GM19238 (cell line): Measurements from ENCODE around the gene KNTC1.
"Not testable (repeated sequence)": the region's sequence is repeated elsewhere in the genome, so short reads cannot be mapped to it uniquely, and the experiment has no call there.

Experiments used
- DNase-seq: peaks from one replicate; pipeline ENCODE4 v3.0.0; 2011; ENCODE audit warnings: low spot score; ENCODE audit not compliant: insufficient read length

Gene KNTC1

GRCh38 chr12:122651520-122652224 is 124.6 kb downstream of the KNTC1 start:
- DNase-seq = no peak

GRCh38 chr12:122653291-122653690 is 126.2 kb downstream of the KNTC1 start:
- not testable (repeated sequence) for DNase-seq

- no peak for DNase-seq
Measured at GRCh38 chr12:122656298-122656697, 129.2 kb downstream of the KNTC1 start.

- no peak for DNase-seq
Measured at GRCh38 chr12:122659579-122659978, 132.5 kb downstream of the KNTC1 start.

- DNase-seq = no peak
Measured at GRCh38 chr12:122661246-122661645, 134.2 kb downstream of the KNTC1 start.

GRCh38 chr12:122661938-122662337 is 134.9 kb downstream of the KNTC1 start:
- no peak for DNase-seq

GRCh38 chr12:122665349-122665748 is 138.3 kb downstream of the KNTC1 start:
- no peak for DNase-seq

GRCh38 chr12:122665759-122666158 is 138.7 kb downstream of the KNTC1 start:
- DNase-seq = no peak

- no peak for DNase-seq
Measured at GRCh38 chr12:122668268-122668667, 141.2 kb downstream of the KNTC1 start.

- no peak for DNase-seq
Measured at GRCh38 chr12:122669397-122670070, 142.5 kb downstream of the KNTC1 start.

GRCh38 chr12:122672515-122672914 is 145.5 kb downstream of the KNTC1 start:
- no peak for DNase-seq
